Stimulated activated CD8-positive, alpha-beta memory T cell treated with anti-CD3 and anti-CD28 coated beads, Interleukin-12 subunit alpha, Interleukin-12 subunit beta, amount 100 ng/mL, for 24 hours (primary cell): ENCODE data around the gene PPEF2.
A peak's percentile ranks its signal among the peaks of the same experiment; 100 is the strongest.
"Not testable (repeated sequence)": the region's sequence is repeated elsewhere in the genome, so short reads cannot be mapped to it uniquely, and the experiment has no call there.

Experiments used
- DNase-seq: peaks from one replicate; pipeline ENCODE4 v3.0.0-alpha.2; 2020; ENCODE audit errors: extremely low read depth

The PPEF2 gene

GRCh38 chr4:75902352-75902751, at the start of gene PPEF2:
Gene PPEF2 (minus strand): TSS chr4:75902452. CDS start chr4:75896325, 6,127 bp downstream.
- no peak for DNase-seq

- DNase-seq = no peak
These were observed 48.1 kb upstream of the PPEF2 start for GRCh38 chr4:75950213-75950815.

GRCh38 chr4:75948822-75949444, 46.7 kb upstream of the PPEF2 start:
- no peak for DNase-seq

GRCh38 chr4:75940692-75941253, 38.5 kb upstream of the PPEF2 start, which contains the start of gene NAAA:
Gene NAAA (minus strand): TSS chr4:75941013. CDS start chr4:75940949, 64 bp downstream.
- DNase-seq = peak; percentile 52

- DNase-seq = peak; percentile 51
These were observed 37.8 kb upstream of the PPEF2 start for GRCh38 chr4:75939890-75940691.

- no peak for DNase-seq
These were observed 33.4 kb upstream of the PPEF2 start for GRCh38 chr4:75935628-75936027.

- DNase-seq = no peak
These were observed 27.9 kb upstream of the PPEF2 start for GRCh38 chr4:75930152-75930551.

GRCh38 chr4:75924916-75925315, 22.7 kb upstream of the PPEF2 start:
- not testable (repeated sequence) for DNase-seq

GRCh38 chr4:75924309-75924827, 22.1 kb upstream of the PPEF2 start:
- DNase-seq = no peak

GRCh38 chr4:75922588-75922987, 20.3 kb upstream of the PPEF2 start:
- DNase-seq = no peak

GRCh38 chr4:75921910-75922309, 19.7 kb upstream of the PPEF2 start:
- DNase-seq = no peak

GRCh38 chr4:75920327-75920726, 18.1 kb upstream of the PPEF2 start:
- DNase-seq = no peak

- DNase-seq = no peak
These were observed 17.7 kb upstream of the PPEF2 start for GRCh38 chr4:75919920-75920319.

GRCh38 chr4:75916091-75916661, 13.9 kb upstream of the PPEF2 start:
- no peak for DNase-seq

- no peak for DNase-seq
These were observed 10.7 kb upstream of the PPEF2 start for GRCh38 chr4:75912968-75913367.

- not testable (repeated sequence) for DNase-seq
These were observed 8.6 kb upstream of the PPEF2 start for GRCh38 chr4:75910831-75911230.

- no peak for DNase-seq
These were observed 7.2 kb upstream of the PPEF2 start for GRCh38 chr4:75909405-75909804.

GRCh38 chr4:75908555-75908954, 6.3 kb upstream of the PPEF2 start:
- no peak for DNase-seq

GRCh38 chr4:75907966-75908365, 5.7 kb upstream of the PPEF2 start:
- no peak for DNase-seq

GRCh38 chr4:75904076-75904475, 1.8 kb upstream of the PPEF2 start:
- DNase-seq = no peak

- no peak for DNase-seq
These were observed 3.7 kb downstream of the PPEF2 start for GRCh38 chr4:75898536-75898935.
